Hepatocyte (in vitro differentiated cells): ENCODE results near the gene ATP8A2.

Experiments used
- EZH2 ChIP-seq: fragments of 200-600 bp; sonication (generic); IDR thresholded peaks from 2 replicates; pipeline ENCODE4 v1.6.1; 2016; ENCODE audit warnings: antibody characterized with exemption, mild to moderate bottlenecking, borderline replicate concordance
- EZH2phosphoT487 ChIP-seq: fragments of 200-600 bp; sonication (generic); IDR thresholded peaks from one replicate; pipeline ENCODE4 v1.6.1; 2018; ENCODE audit warnings: antibody characterized with exemption, mild to moderate bottlenecking, low read depth, moderate library complexity; ENCODE audit not compliant: unreplicated experiment, severe bottlenecking
- TF ChIP-seq, protein P1 (sequence below): fragments of 200-600 bp; sonication (generic); IDR thresholded peaks from 2 replicates; pipeline ENCODE4 v1.5.1; 2016; ENCODE audit warnings: antibody characterized with exemption, mild to moderate bottlenecking; ENCODE audit not compliant: poor library complexity

DNA sequence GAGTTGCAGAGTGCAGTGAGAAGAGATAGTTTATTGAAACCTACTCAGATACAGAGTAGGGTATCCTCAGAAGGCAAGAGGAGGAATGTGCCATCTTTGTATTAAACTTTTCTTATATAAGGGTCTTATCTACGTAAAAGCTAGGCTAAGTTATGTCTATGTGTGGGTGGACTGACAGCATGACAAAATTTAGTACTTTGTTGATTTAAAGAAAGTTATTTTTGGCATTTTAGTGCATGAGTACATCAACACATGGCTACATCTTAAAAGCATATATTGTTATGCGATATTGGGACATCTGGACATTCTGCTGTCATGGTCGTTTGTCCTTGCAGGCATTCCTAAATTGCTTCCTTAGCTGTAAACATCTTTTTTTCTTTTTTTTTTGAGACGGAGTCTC is 19.0 kb upstream of the ATP8A2 start:
- TF ChIP-seq, protein P1, sequence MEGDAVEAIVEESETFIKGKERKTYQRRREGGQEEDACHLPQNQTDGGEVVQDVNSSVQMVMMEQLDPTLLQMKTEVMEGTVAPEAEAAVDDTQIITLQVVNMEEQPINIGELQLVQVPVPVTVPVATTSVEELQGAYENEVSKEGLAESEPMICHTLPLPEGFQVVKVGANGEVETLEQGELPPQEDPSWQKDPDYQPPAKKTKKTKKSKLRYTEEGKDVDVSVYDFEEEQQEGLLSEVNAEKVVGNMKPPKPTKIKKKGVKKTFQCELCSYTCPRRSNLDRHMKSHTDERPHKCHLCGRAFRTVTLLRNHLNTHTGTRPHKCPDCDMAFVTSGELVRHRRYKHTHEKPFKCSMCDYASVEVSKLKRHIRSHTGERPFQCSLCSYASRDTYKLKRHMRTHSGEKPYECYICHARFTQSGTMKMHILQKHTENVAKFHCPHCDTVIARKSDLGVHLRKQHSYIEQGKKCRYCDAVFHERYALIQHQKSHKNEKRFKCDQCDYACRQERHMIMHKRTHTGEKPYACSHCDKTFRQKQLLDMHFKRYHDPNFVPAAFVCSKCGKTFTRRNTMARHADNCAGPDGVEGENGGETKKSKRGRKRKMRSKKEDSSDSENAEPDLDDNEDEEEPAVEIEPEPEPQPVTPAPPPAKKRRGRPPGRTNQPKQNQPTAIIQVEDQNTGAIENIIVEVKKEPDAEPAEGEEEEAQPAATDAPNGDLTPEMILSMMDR, result no peak
- TF ChIP-seq EZH2, result no peak
- no peak for TF ChIP-seq EZH2phosphoT487
